Breast epithelium (tissue), 4 donors: ENCODE results near the gene RFTN1. TPM values are rescaled to one million over a fixed set of nuclear protein-coding genes. Genes with fewer than 3 reads are reported as not detected.

Experiments used
- DNase-seq, 2 donors: peaks; one replicate each; pipeline ENCODE4 v3.0.0-alpha.2; 2019; ENCODE audit warnings: low spot score in 2 of 2
- H3K27ac ChIP-seq, 2 donors: fragments of 200-600 bp; sonication (generic) in 1 of 2; one replicate each; pipeline ENCODE4 v1.5.1; 2016 to 2019; ENCODE audit warnings: mild to moderate bottlenecking in 1 of 2
- H3K27me3 ChIP-seq, 2 donors: fragments of 200-600 bp; sonication (generic) in 1 of 2; one replicate each; pipeline versions ENCODE4 v1.5.1 to v1.6.0; 2017 to 2019; ENCODE audit warnings: control low read depth in 1 of 2, mild to moderate bottlenecking in 1 of 2
- H3K36me3 ChIP-seq: fragments of 200-600 bp; one replicate; pipeline ENCODE4 v1.5.1; 2019
- H3K4me1 ChIP-seq, 2 donors: fragments of 200-600 bp; sonication (generic); one replicate each; pipeline ENCODE4 v1.5.1; 2016 to 2019; ENCODE audit warnings: control low read depth in 1 of 2
- H3K4me3 ChIP-seq, 3 donors: fragments of 200-600 bp; sonication (generic); 1 replicate in 2 of 3; 2 replicates in 1 of 3; pipeline ENCODE4 v1.5.1; 2016 to 2019; ENCODE audit warnings: mild to moderate bottlenecking in 3 of 3, moderate library complexity in 2 of 3
- H3K9me3 ChIP-seq, 2 donors: fragments of 200-600 bp; sonication (generic) in 1 of 2; one replicate each; pipeline ENCODE4 v1.5.1; 2016 to 2019; ENCODE audit warnings: control low read depth in 1 of 2
- POLR2A ChIP-seq: fragments of 450-650 bp; IDR thresholded peaks from one replicate; pipeline ENCODE4 v1.6.1; 2016; ENCODE audit warnings: antibody characterized with exemption, mild to moderate bottlenecking, moderate library complexity
- POLR2AphosphoS5 ChIP-seq, 3 donors: sonication (generic); formaldehyde crosslinking; IDR thresholded peaks; one replicate each; pipeline ENCODE4 v1.6.1; 2017; ENCODE audit warnings: antibody characterized with exemption in 3 of 3
- intact Hi-C: fragments of 100-400 bp; cut with DNase I; formaldehyde crosslinking; loops from one replicate; pipeline ENCODE4 v1.15.1; 2023; ENCODE audit warnings: low total_unique reads
- total RNA-seq, 3 donors: library from RNA; depleted of rRNA; stranded (reverse); fragments of >200 nt; gene quantifications; one replicate each; pipeline ENCODE4 v1.1.0, GENCODE V29; 2016
- TF ChIP-seq, protein P1 (sequence below), 3 donors: fragments of 450-650 bp; IDR thresholded peaks; one replicate each; pipeline ENCODE4 v1.5.1; 2016 to 2017; ENCODE audit warnings: antibody characterized with exemption in 3 of 3, mild to moderate bottlenecking in 3 of 3, moderate library complexity in 3 of 3

RFTN1 gene
- total RNA-seq, 3 donors from 2014 or later: 13.9 to 108 (median 29.5) TPM

- H3K4me3 ChIP-seq: no peak overlapping the region
- no peak for TF ChIP-seq POLR2A
- no peak for TF ChIP-seq POLR2AphosphoS5 (IDR thresholded peaks at IDR 0.05)
- TF ChIP-seq, protein P1, sequence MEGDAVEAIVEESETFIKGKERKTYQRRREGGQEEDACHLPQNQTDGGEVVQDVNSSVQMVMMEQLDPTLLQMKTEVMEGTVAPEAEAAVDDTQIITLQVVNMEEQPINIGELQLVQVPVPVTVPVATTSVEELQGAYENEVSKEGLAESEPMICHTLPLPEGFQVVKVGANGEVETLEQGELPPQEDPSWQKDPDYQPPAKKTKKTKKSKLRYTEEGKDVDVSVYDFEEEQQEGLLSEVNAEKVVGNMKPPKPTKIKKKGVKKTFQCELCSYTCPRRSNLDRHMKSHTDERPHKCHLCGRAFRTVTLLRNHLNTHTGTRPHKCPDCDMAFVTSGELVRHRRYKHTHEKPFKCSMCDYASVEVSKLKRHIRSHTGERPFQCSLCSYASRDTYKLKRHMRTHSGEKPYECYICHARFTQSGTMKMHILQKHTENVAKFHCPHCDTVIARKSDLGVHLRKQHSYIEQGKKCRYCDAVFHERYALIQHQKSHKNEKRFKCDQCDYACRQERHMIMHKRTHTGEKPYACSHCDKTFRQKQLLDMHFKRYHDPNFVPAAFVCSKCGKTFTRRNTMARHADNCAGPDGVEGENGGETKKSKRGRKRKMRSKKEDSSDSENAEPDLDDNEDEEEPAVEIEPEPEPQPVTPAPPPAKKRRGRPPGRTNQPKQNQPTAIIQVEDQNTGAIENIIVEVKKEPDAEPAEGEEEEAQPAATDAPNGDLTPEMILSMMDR (IDR thresholded peaks at IDR 0.05): no peak
- no peak for DNase-seq
- no peaks in the 10 kb centered on the region for H3K36me3 ChIP-seq
- no peaks in the 10 kb centered on the region for H3K27me3 ChIP-seq
- no peak overlapping the region for H3K27ac ChIP-seq
- intact Hi-C loops: loop anchor here (10.0 kb wide), 1 partner anchor 257 kb away; no protein-coding TSS in a partner anchor
- no peaks in the 10 kb centered on the region for H3K9me3 ChIP-seq
- no peaks in the 10 kb centered on the region for H3K4me1 ChIP-seq
These were observed 38.0 kb upstream of the RFTN1 start for GRCh38 chr3:16551342-16551976.

- Histone ChIP-seq H3K27me3 (no peaks in the 10 kb centered on the region), H3K36me3 (no peaks in the 10 kb centered on the region), H3K27ac (no peak overlapping the region), H3K4me3 (peak overlapping the region in 2 of 3 donors; percentile 11 to 45), H3K9me3 (no peaks in the 10 kb centered on the region), H3K4me1 (no peaks in the 10 kb centered on the region)
- peak in 1 of 2 donors; percentile 49 for DNase-seq
- intact Hi-C loops: loop anchor here (10.0 kb wide), 1 partner anchor 256 kb away; no protein-coding TSS in a partner anchor
- TF ChIP-seq POLR2AphosphoS5 (IDR thresholded peaks at IDR 0.05) (peak in 1 of 3 donors; percentile 56), POLR2A (no peak)
- TF ChIP-seq, protein P1 (IDR thresholded peaks at IDR 0.05): peak; percentile 79 to 87 (median 81)
These were observed 37.3 kb upstream of the RFTN1 start for GRCh38 chr3:16550676-16551341.

DNA sequence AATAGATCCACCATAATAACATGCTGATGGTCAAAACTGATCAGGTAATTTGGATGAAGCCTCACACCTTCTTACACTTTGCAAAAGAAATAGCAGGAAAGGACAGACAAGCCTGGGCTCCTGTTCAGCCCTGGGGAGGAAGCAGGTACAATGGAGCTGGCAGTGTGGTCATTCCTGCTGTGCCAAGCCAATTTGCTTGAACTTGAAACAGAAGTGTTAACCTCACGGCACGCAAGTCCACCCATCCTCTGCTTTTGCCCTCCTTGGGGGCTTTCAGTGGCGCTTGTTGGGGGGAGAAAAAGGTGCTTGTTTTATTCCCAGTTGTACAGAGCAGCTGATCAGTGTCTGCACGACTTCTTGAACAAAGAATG is 36.8 kb upstream of the RFTN1 start:
- Histone ChIP-seq H3K4me1 (no peaks in the 10 kb centered on the region), H3K36me3 (no peaks in the 10 kb centered on the region), H3K27me3 (no peaks in the 10 kb centered on the region), H3K27ac (no peak overlapping the region), H3K9me3 (no peaks in the 10 kb centered on the region), H3K4me3 (peak overlapping the region in 2 of 3 donors; percentile 11 to 45)
- TF ChIP-seq, protein P1 (IDR thresholded peaks at IDR 0.05): no peak
- TF ChIP-seq POLR2AphosphoS5 (IDR thresholded peaks at IDR 0.05): no peak
- no peak for TF ChIP-seq POLR2A
- intact Hi-C loops: loop anchor here (10.0 kb wide), 1 partner anchor 255 kb away; no protein-coding TSS in a partner anchor
- DNase-seq: no peak

DNA sequence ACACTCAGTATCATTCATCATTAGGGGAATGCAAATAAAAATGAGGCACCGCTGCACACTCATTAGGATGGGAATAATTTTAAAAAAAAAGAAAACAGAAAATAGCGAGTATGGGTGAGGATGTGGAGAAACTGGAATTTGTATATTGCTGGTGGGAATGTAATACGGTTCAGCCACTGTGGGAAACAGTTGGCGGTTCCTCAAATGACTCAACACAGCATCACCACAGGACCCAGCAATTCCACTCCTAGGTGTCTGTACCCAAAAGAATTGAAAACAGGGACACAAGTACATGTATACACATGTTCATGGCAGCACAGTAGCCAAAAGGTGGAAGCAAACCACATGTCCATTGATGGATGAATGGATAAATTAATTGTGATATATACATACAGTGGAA is 35.2 kb upstream of the RFTN1 start:
- DNase-seq: no peak
- no peaks in the 10 kb centered on the region for H3K4me1 ChIP-seq
- no peaks in the 10 kb centered on the region for H3K27me3 ChIP-seq
- intact Hi-C loops: no loop called here
- no peak overlapping the region for H3K4me3 ChIP-seq
- no peaks in the 10 kb centered on the region for H3K9me3 ChIP-seq
- no peaks in the 10 kb centered on the region for H3K36me3 ChIP-seq
- no peak overlapping the region for H3K27ac ChIP-seq
- TF ChIP-seq POLR2AphosphoS5 (IDR thresholded peaks at IDR 0.05) (no peak), POLR2A (no peak)
- TF ChIP-seq, protein P1 (IDR thresholded peaks at IDR 0.05): no peak
